ENCODE data around the gene NFS1.

DNA sequence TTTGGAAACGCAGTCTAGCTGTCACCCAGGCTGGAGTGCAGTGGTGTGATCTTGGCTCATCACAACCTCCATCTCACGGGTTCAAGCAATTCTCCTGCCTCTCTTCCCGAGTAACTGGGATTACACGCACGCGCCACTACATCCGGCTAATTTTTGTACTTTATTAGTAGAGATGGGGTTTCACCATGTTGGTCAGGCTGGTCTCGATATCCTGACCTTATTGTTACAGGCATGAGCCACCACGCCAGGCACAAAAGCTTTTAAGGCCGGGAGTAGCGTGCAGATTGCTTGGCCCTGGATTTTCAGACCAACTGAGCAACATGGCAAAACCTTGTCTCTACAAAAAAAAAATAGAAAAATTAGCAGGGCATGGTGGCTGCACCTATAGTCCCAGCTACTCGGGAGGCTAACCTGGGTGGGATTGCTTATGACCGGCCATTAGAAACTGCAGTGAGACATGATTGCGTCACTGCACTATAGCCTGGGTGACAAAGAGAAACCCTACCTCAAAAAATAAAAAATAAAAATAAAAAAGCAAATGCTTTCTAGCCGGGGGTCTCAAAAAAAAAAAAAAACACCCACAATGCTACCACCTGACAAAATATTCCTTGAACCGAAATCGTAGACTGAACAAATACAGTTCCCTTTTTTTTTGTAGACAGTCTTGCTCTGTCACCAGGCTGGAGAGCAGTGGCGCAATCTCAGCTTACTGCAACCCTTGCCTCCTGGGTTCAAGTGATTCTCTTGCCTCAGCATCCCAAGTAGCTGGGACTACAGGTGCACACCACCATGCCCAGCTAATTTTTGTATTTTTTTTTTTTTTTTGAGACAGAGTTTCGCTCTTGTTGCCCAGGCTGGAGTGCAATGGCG is 27.9 kb upstream of the NFS1 start:
- TF ChIP-seq, protein P1, sequence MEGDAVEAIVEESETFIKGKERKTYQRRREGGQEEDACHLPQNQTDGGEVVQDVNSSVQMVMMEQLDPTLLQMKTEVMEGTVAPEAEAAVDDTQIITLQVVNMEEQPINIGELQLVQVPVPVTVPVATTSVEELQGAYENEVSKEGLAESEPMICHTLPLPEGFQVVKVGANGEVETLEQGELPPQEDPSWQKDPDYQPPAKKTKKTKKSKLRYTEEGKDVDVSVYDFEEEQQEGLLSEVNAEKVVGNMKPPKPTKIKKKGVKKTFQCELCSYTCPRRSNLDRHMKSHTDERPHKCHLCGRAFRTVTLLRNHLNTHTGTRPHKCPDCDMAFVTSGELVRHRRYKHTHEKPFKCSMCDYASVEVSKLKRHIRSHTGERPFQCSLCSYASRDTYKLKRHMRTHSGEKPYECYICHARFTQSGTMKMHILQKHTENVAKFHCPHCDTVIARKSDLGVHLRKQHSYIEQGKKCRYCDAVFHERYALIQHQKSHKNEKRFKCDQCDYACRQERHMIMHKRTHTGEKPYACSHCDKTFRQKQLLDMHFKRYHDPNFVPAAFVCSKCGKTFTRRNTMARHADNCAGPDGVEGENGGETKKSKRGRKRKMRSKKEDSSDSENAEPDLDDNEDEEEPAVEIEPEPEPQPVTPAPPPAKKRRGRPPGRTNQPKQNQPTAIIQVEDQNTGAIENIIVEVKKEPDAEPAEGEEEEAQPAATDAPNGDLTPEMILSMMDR (IDR thresholded peaks at IDR 0.05; ENCODE audit: insufficient read depth, low read length, poor library complexity, severe bottlenecking), result no peak
- TF ChIP-seq EZH2phosphoT487 (conservative IDR thresholded peaks at IDR 0.05; ENCODE audit: low read length), result no peak
